Measurements from ENCODE around the gene ZNF175.

The ZNF175 gene

DNA sequence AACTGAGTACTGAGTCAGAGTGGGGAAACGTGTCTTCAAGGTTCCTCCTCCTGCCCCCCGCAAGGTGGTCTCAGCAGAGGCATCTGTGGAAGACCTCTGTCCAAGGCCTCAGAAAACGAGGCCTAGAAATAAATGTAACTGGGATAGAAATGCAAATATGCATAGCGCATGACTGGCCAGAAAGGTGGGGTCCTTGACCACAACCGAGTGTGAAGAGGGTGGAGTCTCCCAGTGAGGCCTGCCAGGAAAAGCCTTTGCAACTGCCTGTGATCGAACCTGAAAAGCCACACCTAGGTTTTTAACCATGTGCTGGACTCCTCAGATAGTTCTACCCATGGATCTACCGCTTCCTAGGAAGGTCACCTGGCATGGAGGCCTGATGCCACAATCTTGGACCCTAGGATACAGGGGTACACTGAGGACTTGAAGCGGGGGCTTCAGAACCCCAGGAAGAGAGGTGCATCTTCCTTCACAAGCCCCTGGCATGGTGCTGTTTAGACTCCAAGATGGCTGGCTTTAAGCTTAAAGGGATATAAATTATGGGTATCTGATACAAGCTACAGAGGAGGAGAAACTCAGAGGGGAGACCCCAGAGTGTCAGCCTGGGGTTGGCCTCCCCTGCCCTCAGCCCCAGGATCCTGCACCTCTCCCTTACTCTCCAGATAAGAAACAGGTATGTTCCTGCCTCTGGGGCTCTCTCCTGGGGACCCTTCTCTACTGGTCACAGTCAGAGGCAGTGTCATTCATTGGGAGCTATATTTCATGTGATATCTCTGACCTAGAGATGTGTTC, 21.4 kb upstream of the ZNF175 start:
- in situ Hi-C loops (cut with HindIII; ENCODE audit: low sequenced_read_pairs): loop anchor here (5.0 kb wide), 2 partner anchors 48 to 77 kb away; no protein-coding TSS in a partner anchor

DNA sequence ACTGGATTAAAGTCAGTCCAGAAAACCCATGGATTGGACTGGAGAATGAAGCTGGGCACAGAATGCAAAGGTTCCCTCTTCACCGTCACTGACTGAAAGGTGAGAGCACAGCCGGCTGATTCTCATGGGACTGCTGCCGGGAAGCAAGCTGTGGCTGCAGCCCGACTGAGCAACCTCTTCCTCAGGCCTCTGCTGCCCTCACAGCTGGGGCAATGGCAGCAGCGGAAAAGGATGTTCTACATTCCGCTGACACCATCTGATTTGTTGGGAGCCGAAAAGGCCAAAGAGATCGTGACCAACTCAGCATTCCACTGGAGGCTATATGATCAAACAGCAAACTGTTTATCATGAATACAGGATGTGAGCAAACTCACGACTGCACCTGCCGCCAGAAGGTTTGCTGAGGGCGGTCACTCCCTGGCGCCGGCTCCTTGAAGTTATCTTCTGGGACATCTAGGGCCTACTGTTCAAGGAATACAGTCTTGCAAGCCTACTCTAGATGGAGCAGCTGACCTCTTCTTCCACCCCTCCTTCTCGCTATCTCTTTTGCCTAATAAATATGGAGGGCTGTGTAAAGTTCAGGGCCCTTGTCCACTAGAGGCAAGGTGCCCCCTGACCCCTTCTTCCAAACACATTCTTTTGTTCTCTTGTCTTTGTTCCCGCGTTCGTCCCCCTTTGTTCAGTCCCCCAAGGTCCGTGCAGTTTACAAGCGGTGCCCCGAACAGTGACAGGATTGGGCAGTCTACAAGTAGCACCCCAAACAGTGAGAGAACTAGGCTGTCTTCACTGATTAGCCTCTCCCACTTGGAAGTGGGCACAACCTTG, 20.0 kb upstream of the ZNF175 start:
- TF ChIP-seq, protein P1, sequence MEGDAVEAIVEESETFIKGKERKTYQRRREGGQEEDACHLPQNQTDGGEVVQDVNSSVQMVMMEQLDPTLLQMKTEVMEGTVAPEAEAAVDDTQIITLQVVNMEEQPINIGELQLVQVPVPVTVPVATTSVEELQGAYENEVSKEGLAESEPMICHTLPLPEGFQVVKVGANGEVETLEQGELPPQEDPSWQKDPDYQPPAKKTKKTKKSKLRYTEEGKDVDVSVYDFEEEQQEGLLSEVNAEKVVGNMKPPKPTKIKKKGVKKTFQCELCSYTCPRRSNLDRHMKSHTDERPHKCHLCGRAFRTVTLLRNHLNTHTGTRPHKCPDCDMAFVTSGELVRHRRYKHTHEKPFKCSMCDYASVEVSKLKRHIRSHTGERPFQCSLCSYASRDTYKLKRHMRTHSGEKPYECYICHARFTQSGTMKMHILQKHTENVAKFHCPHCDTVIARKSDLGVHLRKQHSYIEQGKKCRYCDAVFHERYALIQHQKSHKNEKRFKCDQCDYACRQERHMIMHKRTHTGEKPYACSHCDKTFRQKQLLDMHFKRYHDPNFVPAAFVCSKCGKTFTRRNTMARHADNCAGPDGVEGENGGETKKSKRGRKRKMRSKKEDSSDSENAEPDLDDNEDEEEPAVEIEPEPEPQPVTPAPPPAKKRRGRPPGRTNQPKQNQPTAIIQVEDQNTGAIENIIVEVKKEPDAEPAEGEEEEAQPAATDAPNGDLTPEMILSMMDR (IDR thresholded peaks at IDR 0.05; ENCODE audit: low read depth, low read length, missing control alignments): no peak
- in situ Hi-C loops (cut with HindIII; ENCODE audit: low sequenced_read_pairs): loop anchor here (5.0 kb wide), 1 partner anchor 46 kb away; no protein-coding TSS in a partner anchor

More for the DNA sequence above, 21.4 kb upstream of the ZNF175 start:
- DNase-seq (ENCODE audit: low read depth): no peak
- H3K4me3 ChIP-seq (ENCODE audit: low read depth, low read length): no peak overlapping the region
- TF ChIP-seq, protein P1 (IDR thresholded peaks at IDR 0.05; ENCODE audit: low read depth, low read length, missing control alignments): no peak

DNA sequence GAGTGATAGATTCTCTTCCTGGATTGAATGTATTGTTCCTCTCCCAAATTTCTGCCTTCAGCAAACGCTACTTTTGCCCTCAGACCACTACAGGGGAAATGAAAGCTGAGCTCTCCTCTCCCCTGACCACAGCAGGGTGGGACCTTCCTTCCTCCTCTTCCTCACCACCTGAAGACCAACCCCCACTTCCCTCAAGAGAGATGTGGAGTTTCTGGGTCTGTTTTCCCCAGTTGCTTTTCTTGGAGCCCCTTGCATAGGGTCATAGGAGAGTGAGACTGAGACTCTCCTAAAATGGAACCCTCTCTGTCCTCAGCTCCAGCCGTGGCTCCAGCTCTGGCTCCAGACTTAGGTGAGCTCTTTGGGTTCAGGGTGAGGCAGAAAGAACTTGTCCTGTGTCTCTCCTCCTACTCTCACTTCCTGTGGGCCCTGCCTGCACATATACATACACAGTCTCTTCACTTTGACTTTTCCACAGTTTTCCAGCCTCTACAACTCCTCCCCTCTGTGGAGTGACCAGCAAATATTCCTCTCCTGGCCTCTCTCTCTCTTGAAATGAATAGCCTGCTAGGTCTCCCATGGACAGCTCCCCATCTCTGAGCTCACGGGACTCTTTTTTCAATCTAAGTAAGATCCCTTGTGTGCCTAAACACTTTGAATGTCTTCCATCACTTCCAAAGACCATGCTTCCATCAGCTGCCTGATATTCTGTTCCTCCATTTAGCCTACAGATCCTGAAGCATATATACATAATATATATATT, 19.2 kb upstream of the ZNF175 start:
- H3K4me3 ChIP-seq (ENCODE audit: low read depth, low read length): no peak overlapping the region
- DNase-seq (ENCODE audit: low read depth): no peak
- in situ Hi-C loops (cut with HindIII; ENCODE audit: low sequenced_read_pairs): loop anchor here (5.0 kb wide), 1 partner anchor 45 kb away; no protein-coding TSS in a partner anchor
- TF ChIP-seq, protein P1 (IDR thresholded peaks at IDR 0.05; ENCODE audit: low read depth, low read length, missing control alignments): no peak

More for the DNA sequence above, 20.0 kb upstream of the ZNF175 start:
- DNase-seq (ENCODE audit: low read depth): no peak
- H3K4me3 ChIP-seq (ENCODE audit: low read depth, low read length): no peak overlapping the region

DNA sequence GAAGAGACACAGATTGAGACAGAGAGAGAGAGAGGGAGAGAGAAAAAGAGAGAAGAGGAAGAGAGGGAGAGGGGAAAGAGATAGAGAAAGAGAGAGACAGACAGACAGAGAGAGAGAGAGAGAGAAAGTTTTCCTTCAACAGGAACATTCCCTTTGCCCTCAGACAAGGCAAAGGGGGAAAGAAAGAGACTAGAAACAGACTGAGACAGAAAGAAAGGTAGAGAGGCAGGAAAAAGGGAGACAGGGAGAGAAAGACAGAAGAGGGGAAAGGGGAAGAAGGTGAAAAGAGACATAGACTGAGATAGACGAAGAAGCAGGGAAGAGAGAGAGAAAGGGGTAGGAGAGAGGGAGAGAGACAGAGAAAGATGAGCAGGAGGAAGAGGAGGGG, 18.5 kb upstream of the ZNF175 start:
- H3K4me3 ChIP-seq (ENCODE audit: low read depth, low read length): no peak overlapping the region
- TF ChIP-seq, protein P1 (IDR thresholded peaks at IDR 0.05; ENCODE audit: low read depth, low read length, missing control alignments): no peak
- in situ Hi-C loops (cut with HindIII; ENCODE audit: low sequenced_read_pairs): loop anchor here (5.0 kb wide), 1 partner anchor 45 kb away; no protein-coding TSS in a partner anchor
- DNase-seq (ENCODE audit: low read depth): no peak

DNA sequence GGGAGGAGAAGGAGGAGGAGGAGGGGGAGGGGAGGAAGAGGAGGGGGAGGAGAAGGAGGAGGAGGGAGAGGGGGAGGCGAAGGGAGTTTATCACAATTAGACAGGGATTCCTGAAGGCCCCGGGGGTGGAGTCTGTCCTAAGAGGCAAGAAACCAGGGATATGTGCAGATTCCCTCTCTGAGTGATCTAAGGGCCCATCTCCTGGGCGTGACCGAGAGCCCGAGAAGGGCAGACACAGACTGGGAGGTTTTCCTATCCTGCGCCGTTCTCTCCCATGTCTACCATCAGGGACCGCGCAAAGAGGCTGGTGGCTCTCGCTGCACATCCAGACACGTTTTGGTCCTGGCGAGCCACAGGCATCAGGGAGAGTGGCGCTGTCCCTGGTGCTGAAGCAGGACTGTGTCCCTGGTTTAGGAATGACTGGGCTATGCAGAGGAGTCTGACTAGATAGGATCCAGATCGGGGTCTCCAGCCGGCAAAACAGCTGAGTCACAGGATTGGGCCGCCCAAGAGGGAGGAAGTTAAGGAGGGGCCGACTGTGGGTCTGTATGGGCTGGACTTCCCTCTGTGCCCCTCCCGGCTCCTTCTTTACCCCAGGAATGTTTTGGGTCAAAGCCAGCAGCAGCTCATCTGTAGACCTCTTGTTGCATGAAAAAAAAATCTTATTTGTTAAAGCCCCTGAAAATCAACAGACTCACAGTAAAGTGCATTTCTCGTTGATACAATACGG, 17.9 kb upstream of the ZNF175 start:
- TF ChIP-seq, protein P1 (IDR thresholded peaks at IDR 0.05; ENCODE audit: low read depth, low read length, missing control alignments): no peak
- H3K4me3 ChIP-seq (ENCODE audit: low read depth, low read length): no peak overlapping the region
- in situ Hi-C loops (cut with HindIII; ENCODE audit: low sequenced_read_pairs): loop anchor here (5.0 kb wide), 1 partner anchor 44 kb away; no protein-coding TSS in a partner anchor
- DNase-seq (ENCODE audit: low read depth): peak; percentile 9
